ENCODE measurements around the gene SERPINA7.

GRCh38 chrX:106050054-106050453 lies 11.5 kb upstream of the SERPINA7 start:
- TF ChIP-seq GATA2 (IDR thresholded peaks at IDR 0.05; ENCODE audit: low read depth, low read length), result no peak
- no peak for TF ChIP-seq GATA3 (IDR thresholded peaks at IDR 0.05; ENCODE audit: low read depth, low read length)

All from SH-SY5Y (cell line).